ENCODE measurements around the gene KSR2. TPM values are rescaled to one million over a fixed set of nuclear protein-coding genes. Genes with fewer than 3 reads are reported as not detected.

The KSR2 gene
- total and polyA plus RNA-seq, 2 of the 4 experiments (the other 2 are of a cell fraction) = not detected

- CTCF ChIA-PET = no interaction called here
- no peak overlapping the region for H3K27ac ChIP-seq (ENCODE audit: insufficient read depth, low read length)
- ATAC-seq (ENCODE audit: low read depth) (no peak), DNase-seq (no peak)
- no peak overlapping the region for H3K56ac ChIP-seq (ENCODE audit: extremely low read depth, insufficient read depth, low read length)
- H3K4me3 ChIP-seq (ENCODE audit: insufficient read depth, low read depth, low read length) = no peak overlapping the region
- no peaks in the 10 kb centered on the region for H3K9me1 ChIP-seq (ENCODE audit: insufficient read depth, low read length)
- no peak overlapping the region for H3K18ac ChIP-seq (ENCODE audit: low read depth, low read length)
- no peaks in the 10 kb centered on the region for H3K27me3 ChIP-seq (ENCODE audit: control insufficient read depth, insufficient read depth, low read length)
- dilution Hi-C loops (cut with HindIII; ENCODE audit: low sequenced_read_pairs, unreplicated experiment) = no loop called here
- no peak overlapping the region for H3K4ac ChIP-seq (ENCODE audit: low read depth, low read length)
- H3K14ac ChIP-seq (replicated peaks; ENCODE audit: low read depth, low read length) = no peak overlapping the region
- H2BK120ac ChIP-seq (ENCODE audit: low read depth, low read length) = no peak overlapping the region
- no peak overlapping the region for H4K91ac ChIP-seq (ENCODE audit: insufficient read depth, low read depth, low read length)
- no peak overlapping the region for H2BK5ac ChIP-seq (ENCODE audit: low read depth, low read length, poor library complexity, severe bottlenecking)
- no peaks in the 10 kb centered on the region for H3K4me1 ChIP-seq (ENCODE audit: control insufficient read depth, insufficient read depth, low read length)
- in situ Hi-C loops (cut with MboI; ENCODE audit: low sequenced_read_pairs) = no loop called here
- no peak overlapping the region for H2AK5ac ChIP-seq (ENCODE audit: low read depth, low read length)
- H3K9me3 ChIP-seq (ENCODE audit: control insufficient read depth, insufficient read depth, low read length) = peaks cover 38% of the 10 kb centered on the region
- H4K8ac ChIP-seq (ENCODE audit: low read depth in 2 of 2, low read length in 2 of 2) = no peak overlapping the region
- no peak overlapping the region for H2BK15ac ChIP-seq (ENCODE audit: low read depth, low read length)
- no peak overlapping the region for H3K23ac ChIP-seq (ENCODE audit: low read depth, low read length)
- H2BK20ac ChIP-seq (ENCODE audit: low read depth, low read length) = no peak overlapping the region
- no peaks in the 10 kb centered on the region for H3K36me3 ChIP-seq (ENCODE audit: control insufficient read depth, insufficient read depth, low read length)
- no peak overlapping the region for H4K5ac ChIP-seq (ENCODE audit: low read depth, low read length)
- H2AK9ac ChIP-seq (replicated peaks; ENCODE audit: low read depth, low read length, poor library complexity) = no peak overlapping the region
- no peak for TF ChIP-seq CHD1 (IDR thresholded peaks at IDR 0.05; ENCODE audit: low read depth, low read length)
- no peak for TF ChIP-seq NFE2L2 (IDR thresholded peaks at IDR 0.05; ENCODE audit: low read depth, low read length)
- TF ChIP-seq MXI1 (IDR thresholded peaks at IDR 0.05; ENCODE audit: borderline replicate concordance, low read depth, low read length) = no peak
- H3K9ac ChIP-seq (ENCODE audit: low read depth, low read length) = no peak overlapping the region
- no peaks in the 10 kb centered on the region for H4K20me1 ChIP-seq (ENCODE audit: insufficient read depth, low read length)
- POLR2A ChIA-PET (ENCODE audit: unreplicated experiment) = no interaction called here
- H2AFZ ChIP-seq (replicated peaks; ENCODE audit: low read length, poor library complexity) = no peak overlapping the region
- H3K79me1 ChIP-seq (ENCODE audit: low read depth in 1 of 2, low read length in 2 of 2) = no peaks in the 10 kb centered on the region
- no peak overlapping the region for H3K4me2 ChIP-seq (ENCODE audit: low read depth, low read length)
- no TSS peak for BruUV-seq (replicated peaks)
- intact Hi-C loops (cut with micrococcal nuclease) = no loop called here
- no CpG with 5 or more reads among the region's 8 CpGs for WGBS, 2 experiments (ENCODE audit: extremely low coverage in 2 of 2, insufficient read length in 1 of 2)
These were observed 388.6 kb downstream of the KSR2 start for GRCh38 chr12:117580015-117580717.

All from IMR-90 (cell line).